NCI-H1048 (cell line): Measurements from ENCODE around the gene DBET.
"Not testable (repeated sequence)": the region's sequence is repeated elsewhere in the genome, so short reads cannot be mapped to it uniquely, and the experiment has no call there.

Experiments
- DNase-seq: peaks from one replicate; lab custom pipeline; 2025; lab: John Stamatoyannopoulos, UW

Gene DBET

GRCh38 chr4:190049378-190050239 is 14.7 kb upstream of the DBET start:
- DNase-seq: not testable (repeated sequence)

GRCh38 chr4:190058997-190059396 is 5.3 kb upstream of the DBET start:
- not testable (repeated sequence) for DNase-seq

- not testable (repeated sequence) for DNase-seq
Observed at GRCh38 chr4:190064805-190065204, 503 bp downstream of the DBET start.

- not testable (repeated sequence) for DNase-seq
Observed at GRCh38 chr4:190068351-190068750, 4.0 kb downstream of the DBET start.

GRCh38 chr4:190093052-190093451 is 28.8 kb downstream of the DBET start:
- DNase-seq: not testable (repeated sequence)

- not testable (repeated sequence) for DNase-seq
Observed at GRCh38 chr4:190094031-190094430, 29.7 kb downstream of the DBET start.

- not testable (repeated sequence) for DNase-seq
Observed at GRCh38 chr4:190095335-190095734, 31.0 kb downstream of the DBET start.

- DNase-seq: not testable (repeated sequence)
Observed at GRCh38 chr4:190099605-190100004, 35.3 kb downstream of the DBET start.

- DNase-seq: not testable (repeated sequence)
Observed at GRCh38 chr4:190101525-190101924, 37.2 kb downstream of the DBET start.

- DNase-seq: not testable (repeated sequence)
Observed at GRCh38 chr4:190106191-190106590, 41.9 kb downstream of the DBET start.

- DNase-seq: not testable (repeated sequence)
Observed at GRCh38 chr4:190106611-190107480, 42.5 kb downstream of the DBET start.

- DNase-seq: not testable (repeated sequence)
Observed at GRCh38 chr4:190107766-190108485, 43.6 kb downstream of the DBET start.

GRCh38 chr4:190108756-190109155 is 44.5 kb downstream of the DBET start:
- DNase-seq: not testable (repeated sequence)

- DNase-seq: not testable (repeated sequence)
Observed at GRCh38 chr4:190109390-190110011, 45.2 kb downstream of the DBET start.

- not testable (repeated sequence) for DNase-seq
Observed at GRCh38 chr4:190110033-190110432, 45.7 kb downstream of the DBET start.

GRCh38 chr4:190110570-190111295 is 46.4 kb downstream of the DBET start:
- not testable (repeated sequence) for DNase-seq

- not testable (repeated sequence) for DNase-seq
Observed at GRCh38 chr4:190112879-190113278, 48.6 kb downstream of the DBET start.

GRCh38 chr4:190114991-190115390 is 50.7 kb downstream of the DBET start:
- DNase-seq: not testable (repeated sequence)
